SH-SY5Y (cell line): ENCODE results near the gene ARHGAP26.

Experiments
- GATA2 ChIP-seq: IDR thresholded peaks from 2 replicates; pipeline ENCODE4 v1.6.1; 2011; ENCODE audit warnings: mild to moderate bottlenecking, low read depth, low read length
- GATA3 ChIP-seq: IDR thresholded peaks from 2 replicates; pipeline ENCODE4 v1.6.1; 2011; ENCODE audit warnings: low read depth, mild to moderate bottlenecking, low read length, moderate library complexity

DNA sequence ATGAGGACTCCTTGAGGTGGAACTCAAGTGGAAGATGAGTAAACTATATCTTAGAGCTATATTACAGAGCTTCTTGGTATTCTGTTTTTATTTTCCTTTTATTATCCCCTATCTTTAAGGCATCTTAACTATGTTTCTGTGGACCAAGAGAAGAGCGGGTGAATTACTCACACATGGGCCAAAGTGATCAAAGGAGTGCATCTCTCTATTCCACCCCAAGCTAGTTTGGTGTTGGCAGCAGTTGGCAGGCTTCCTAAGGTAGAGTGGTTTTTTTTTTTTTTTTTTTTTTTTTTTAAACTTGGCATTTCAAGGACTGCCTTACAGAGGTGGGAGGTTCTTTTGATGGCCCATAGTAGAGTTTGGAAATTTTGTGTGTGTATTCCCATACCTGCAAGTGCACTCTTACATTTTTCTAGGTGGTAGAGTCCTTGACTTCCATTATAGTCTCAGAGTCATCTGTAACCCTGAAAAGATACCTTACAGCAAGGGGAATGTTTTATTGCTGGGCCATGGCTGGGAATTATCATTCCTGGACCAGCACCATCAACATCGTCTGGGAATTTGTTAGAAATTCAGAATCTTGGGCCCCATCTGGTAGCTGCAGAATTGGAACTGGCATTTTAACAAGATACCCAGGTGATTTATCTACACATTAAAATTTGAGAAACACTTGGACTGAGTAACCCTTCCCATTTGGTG is 51.0 kb downstream of the ARHGAP26 start:
- no peak for TF ChIP-seq GATA3
- TF ChIP-seq GATA2 = no peak
